ENCODE data around the gene ABCC10. TPM values are rescaled to one million over a fixed set of nuclear protein-coding genes. Genes with fewer than 3 reads are reported as not detected.
"Not testable (repeated sequence)": the region's sequence is repeated elsewhere in the genome, so short reads cannot be mapped to it uniquely, and the experiment has no call there.

The ABCC10 gene
- total RNA-seq, 4 donors from 2014 or later: 0.59 to 35.5 (median 10.7) TPM

- DNase-seq: no peak
- no peaks in the 10 kb centered on the region for H3K36me3 ChIP-seq
- TF ChIP-seq POLR2A (IDR thresholded peaks at IDR 0.05): no peak
- TF ChIP-seq, protein P1, sequence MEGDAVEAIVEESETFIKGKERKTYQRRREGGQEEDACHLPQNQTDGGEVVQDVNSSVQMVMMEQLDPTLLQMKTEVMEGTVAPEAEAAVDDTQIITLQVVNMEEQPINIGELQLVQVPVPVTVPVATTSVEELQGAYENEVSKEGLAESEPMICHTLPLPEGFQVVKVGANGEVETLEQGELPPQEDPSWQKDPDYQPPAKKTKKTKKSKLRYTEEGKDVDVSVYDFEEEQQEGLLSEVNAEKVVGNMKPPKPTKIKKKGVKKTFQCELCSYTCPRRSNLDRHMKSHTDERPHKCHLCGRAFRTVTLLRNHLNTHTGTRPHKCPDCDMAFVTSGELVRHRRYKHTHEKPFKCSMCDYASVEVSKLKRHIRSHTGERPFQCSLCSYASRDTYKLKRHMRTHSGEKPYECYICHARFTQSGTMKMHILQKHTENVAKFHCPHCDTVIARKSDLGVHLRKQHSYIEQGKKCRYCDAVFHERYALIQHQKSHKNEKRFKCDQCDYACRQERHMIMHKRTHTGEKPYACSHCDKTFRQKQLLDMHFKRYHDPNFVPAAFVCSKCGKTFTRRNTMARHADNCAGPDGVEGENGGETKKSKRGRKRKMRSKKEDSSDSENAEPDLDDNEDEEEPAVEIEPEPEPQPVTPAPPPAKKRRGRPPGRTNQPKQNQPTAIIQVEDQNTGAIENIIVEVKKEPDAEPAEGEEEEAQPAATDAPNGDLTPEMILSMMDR (IDR thresholded peaks at IDR 0.05): no peak
- intact Hi-C loops (cut with DNase I; ENCODE audit: low total_unique reads): loop anchor here (10.0 kb wide), 1 partner anchor 131 kb away; the partner anchor contains the start of gene ZNF318
- peaks cover 0 to 21% of the 10 kb centered on the region in 2 donors for H3K4me1 ChIP-seq
- no peaks in the 10 kb centered on the region for H3K9me3 ChIP-seq
- no peak overlapping the region for H3K27ac ChIP-seq
- no peaks in the 10 kb centered on the region for H3K27me3 ChIP-seq
- no peak overlapping the region for H3K4me3 ChIP-seq
These were observed 68.1 kb downstream of the ABCC10 start for GRCh38 chr6:43495409-43495941.

DNA sequence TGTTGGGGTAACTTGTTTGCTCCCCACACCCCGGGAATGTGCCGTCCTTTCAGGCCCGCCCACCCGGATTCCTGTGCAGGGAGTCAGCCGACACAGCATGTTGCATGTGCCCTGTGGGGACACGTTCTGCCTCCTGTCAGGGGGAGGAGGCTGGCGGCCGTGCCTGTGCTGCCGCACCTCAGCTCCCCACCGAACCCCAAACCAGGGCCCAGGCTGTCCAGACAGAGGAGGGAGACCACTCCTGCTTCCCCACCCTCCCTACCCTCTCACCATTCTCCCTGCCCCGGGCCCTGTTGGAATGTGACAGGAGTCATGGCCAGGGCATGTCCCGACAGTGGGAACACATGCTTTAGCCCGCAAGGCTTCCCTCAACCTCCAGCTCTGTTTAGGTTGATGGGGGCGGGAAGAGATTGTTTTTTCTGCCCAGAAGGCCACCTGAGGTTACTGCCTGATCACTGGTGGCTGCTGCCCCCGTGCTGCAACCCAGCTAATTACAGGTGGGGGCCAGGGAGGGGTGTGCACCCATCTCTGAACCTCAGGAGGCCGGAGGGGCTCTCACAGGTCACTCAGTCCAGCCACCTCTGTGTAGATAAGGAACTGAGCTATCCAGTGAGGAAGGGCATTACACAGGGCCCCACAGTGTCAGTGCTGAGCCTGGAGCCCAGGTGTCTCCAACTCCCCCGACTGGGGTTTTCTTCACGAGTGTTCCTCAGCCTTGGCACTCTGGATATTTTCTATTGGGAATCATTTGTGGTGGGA is 69.2 kb downstream of the ABCC10 start:
- Histone ChIP-seq H3K27ac (peak overlapping the region in 1 of 2 donors; percentile 23), H3K27me3 (no peaks in the 10 kb centered on the region), H3K36me3 (no peaks in the 10 kb centered on the region), H3K4me3 (no peak overlapping the region), H3K9me3 (no peaks in the 10 kb centered on the region), H3K4me1 (peaks cover 0 to 21% of the 10 kb centered on the region in 2 donors)
- intact Hi-C loops (cut with DNase I; ENCODE audit: low total_unique reads): loop anchor here (10.0 kb wide), 1 partner anchor 132 kb away; the partner anchor contains the start of gene ZNF318
- TF ChIP-seq POLR2A (IDR thresholded peaks at IDR 0.05): no peak
- TF ChIP-seq, protein P1 (IDR thresholded peaks at IDR 0.05): peak; percentile 25 to 42 (median 28)
- no peak for DNase-seq

- Histone ChIP-seq H3K36me3 (no peaks in the 10 kb centered on the region), H3K4me1 (peaks cover 0 to 15% of the 10 kb centered on the region in 2 donors), H3K27ac (no peak overlapping the region), H3K27me3 (no peaks in the 10 kb centered on the region), H3K4me3 (no peak overlapping the region), H3K9me3 (no peaks in the 10 kb centered on the region)
- intact Hi-C loops (cut with DNase I; ENCODE audit: low total_unique reads): loop anchor here (10.0 kb wide), 1 partner anchor 132 kb away; the partner anchor contains the start of gene ZNF318
- no peak for TF ChIP-seq POLR2A (IDR thresholded peaks at IDR 0.05)
- TF ChIP-seq, protein P1 (IDR thresholded peaks at IDR 0.05): no peak
- DNase-seq: no peak
These were observed 69.7 kb downstream of the ABCC10 start for GRCh38 chr6:43497129-43497396.

GRCh38 chr6:43497689-43498088 is 70.3 kb downstream of the ABCC10 start:
- H3K9me3 ChIP-seq: no peaks in the 10 kb centered on the region
- H3K27me3 ChIP-seq: no peaks in the 10 kb centered on the region
- DNase-seq: no peak
- intact Hi-C loops (cut with DNase I; ENCODE audit: low total_unique reads): loop anchor here (10.0 kb wide), 1 partner anchor 133 kb away; the partner anchor contains the start of gene ZNF318
- no peak overlapping the region for H3K4me3 ChIP-seq
- H3K4me1 ChIP-seq: peaks cover 0 to 9% of the 10 kb centered on the region in 2 donors
- H3K36me3 ChIP-seq: no peaks in the 10 kb centered on the region
- no peak overlapping the region for H3K27ac ChIP-seq
- no peak for TF ChIP-seq POLR2A (IDR thresholded peaks at IDR 0.05)
- TF ChIP-seq, protein P1 (IDR thresholded peaks at IDR 0.05): no peak

- not testable (repeated sequence) for H3K36me3 ChIP-seq, H3K27ac ChIP-seq
These were observed 71.0 kb downstream of the ABCC10 start for GRCh38 chr6:43498291-43498690.

More at GRCh38 chr6:43498291-43498690, 71.0 kb downstream of the ABCC10 start:
- intact Hi-C loops (cut with DNase I; ENCODE audit: low total_unique reads): loop anchor here (10.0 kb wide), 1 partner anchor 133 kb away; the partner anchor contains the start of gene ZNF318
- not testable (repeated sequence) for H3K4me3 ChIP-seq, DNase-seq, H3K9me3 ChIP-seq, H3K27me3 ChIP-seq, H3K4me1 ChIP-seq
